ENCODE results near the gene RGS9. TPM values are rescaled to one million over a fixed set of nuclear protein-coding genes. Genes with fewer than 3 reads are reported as not detected.

The RGS9 gene
- total and polyA plus RNA-seq, 10 of the 15 experiments (the other 5 are each of a cell fraction or from before 2014, with no cell fraction given): 1.1 to 10.6 (median 5.6) TPM

DNA sequence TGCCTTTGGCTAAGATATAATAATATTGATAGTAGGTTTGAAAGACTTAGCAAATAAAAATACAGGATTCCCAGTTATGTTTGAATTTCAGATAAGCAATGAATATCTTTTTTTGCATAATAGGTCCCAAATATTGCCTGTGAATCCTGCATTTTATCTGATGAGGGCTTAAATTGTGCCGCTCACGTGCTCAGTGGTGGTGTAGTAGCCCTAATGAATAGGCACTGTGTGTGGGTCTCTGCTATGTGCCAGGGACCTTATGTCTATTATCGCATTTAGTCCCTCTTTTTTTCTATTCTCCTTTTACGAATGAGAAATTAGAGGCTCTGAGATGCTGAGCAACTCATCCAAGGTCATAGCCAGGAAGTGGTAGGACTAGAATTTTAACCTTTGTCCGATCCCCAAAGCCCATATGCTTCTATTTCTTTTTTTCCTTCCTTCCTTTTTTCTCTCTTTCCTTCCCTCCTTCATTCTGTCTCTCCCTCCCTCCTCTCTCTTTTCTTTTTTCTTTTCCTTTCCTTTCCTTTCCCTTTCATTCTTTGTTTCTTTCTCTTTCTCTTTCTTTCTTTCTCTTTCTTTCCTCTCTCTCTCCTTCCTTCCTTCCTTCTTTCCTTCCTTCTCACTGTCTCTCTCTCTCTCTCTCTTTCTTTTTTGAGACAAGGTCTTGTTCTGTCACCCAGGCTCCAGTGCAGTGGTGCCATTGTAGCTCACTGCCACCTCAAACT is 47.2 kb downstream of the RGS9 start (continued):
- TF ChIP-seq, protein P1, sequence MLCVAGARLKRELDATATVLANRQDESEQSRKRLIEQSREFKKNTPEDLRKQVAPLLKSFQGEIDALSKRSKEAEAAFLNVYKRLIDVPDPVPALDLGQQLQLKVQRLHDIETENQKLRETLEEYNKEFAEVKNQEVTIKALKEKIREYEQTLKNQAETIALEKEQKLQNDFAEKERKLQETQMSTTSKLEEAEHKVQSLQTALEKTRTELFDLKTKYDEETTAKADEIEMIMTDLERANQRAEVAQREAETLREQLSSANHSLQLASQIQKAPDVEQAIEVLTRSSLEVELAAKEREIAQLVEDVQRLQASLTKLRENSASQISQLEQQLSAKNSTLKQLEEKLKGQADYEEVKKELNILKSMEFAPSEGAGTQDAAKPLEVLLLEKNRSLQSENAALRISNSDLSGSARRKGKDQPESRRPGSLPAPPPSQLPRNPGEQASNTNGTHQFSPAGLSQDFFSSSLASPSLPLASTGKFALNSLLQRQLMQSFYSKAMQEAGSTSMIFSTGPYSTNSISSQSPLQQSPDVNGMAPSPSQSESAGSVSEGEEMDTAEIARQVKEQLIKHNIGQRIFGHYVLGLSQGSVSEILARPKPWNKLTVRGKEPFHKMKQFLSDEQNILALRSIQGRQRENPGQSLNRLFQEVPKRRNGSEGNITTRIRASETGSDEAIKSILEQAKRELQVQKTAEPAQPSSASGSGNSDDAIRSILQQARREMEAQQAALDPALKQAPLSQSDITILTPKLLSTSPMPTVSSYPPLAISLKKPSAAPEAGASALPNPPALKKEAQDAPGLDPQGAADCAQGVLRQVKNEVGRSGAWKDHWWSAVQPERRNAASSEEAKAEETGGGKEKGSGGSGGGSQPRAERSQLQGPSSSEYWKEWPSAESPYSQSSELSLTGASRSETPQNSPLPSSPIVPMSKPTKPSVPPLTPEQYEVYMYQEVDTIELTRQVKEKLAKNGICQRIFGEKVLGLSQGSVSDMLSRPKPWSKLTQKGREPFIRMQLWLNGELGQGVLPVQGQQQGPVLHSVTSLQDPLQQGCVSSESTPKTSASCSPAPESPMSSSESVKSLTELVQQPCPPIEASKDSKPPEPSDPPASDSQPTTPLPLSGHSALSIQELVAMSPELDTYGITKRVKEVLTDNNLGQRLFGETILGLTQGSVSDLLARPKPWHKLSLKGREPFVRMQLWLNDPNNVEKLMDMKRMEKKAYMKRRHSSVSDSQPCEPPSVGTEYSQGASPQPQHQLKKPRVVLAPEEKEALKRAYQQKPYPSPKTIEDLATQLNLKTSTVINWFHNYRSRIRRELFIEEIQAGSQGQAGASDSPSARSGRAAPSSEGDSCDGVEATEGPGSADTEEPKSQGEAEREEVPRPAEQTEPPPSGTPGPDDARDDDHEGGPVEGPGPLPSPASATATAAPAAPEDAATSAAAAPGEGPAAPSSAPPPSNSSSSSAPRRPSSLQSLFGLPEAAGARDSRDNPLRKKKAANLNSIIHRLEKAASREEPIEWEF (IDR thresholded peaks at IDR 0.05; ENCODE audit: insufficient replicate concordance, low read depth, low read length): no peak
- TF ChIP-seq, protein P2, sequence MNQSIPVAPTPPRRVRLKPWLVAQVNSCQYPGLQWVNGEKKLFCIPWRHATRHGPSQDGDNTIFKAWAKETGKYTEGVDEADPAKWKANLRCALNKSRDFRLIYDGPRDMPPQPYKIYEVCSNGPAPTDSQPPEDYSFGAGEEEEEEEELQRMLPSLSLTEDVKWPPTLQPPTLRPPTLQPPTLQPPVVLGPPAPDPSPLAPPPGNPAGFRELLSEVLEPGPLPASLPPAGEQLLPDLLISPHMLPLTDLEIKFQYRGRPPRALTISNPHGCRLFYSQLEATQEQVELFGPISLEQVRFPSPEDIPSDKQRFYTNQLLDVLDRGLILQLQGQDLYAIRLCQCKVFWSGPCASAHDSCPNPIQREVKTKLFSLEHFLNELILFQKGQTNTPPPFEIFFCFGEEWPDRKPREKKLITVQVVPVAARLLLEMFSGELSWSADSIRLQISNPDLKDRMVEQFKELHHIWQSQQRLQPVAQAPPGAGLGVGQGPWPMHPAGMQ (IDR thresholded peaks at IDR 0.05; ENCODE audit: borderline replicate concordance): no peak
- TF ChIP-seq BCL11A (IDR thresholded peaks at IDR 0.05; ENCODE audit: low read depth, low read length): no peak
- TF ChIP-seq CBFB (IDR thresholded peaks at IDR 0.05; ENCODE audit: low read depth): no peak
- no peak for TF ChIP-seq SPI1 (IDR thresholded peaks at IDR 0.05; ENCODE audit: borderline replicate concordance, insufficient read depth, low read depth, low read length)

Data from GM12878 (cell line).